Measurements from ENCODE around the gene IL26.
A peak's percentile ranks its signal among the peaks of the same experiment; 100 is the strongest.

Gene IL26

GRCh38 chr12:68237078-68237477, 11.5 kb upstream of the IL26 start:
- ChIA-PET CTCF (interaction anchor here (0.6 to 6.9 kb wide), 11 partner anchors 8 to 94 kb away, joined by 3 to 55 read pairs (median 5); partner anchors contain the start of genes IL22, IL26 and MDM1), POLR2A (no interaction called here)
- DNase-seq (ENCODE audit: low read depth, low spot score), result no peak
- peak; percentile 13 for TF ChIP-seq CTCF (IDR thresholded peaks at IDR 0.05; ENCODE audit: insufficient read depth, low read length, missing control alignments)
- H3K4me3 ChIP-seq (ENCODE audit: low read depth, low read length), result no peak overlapping the region

- ChIA-PET POLR2A (no interaction called here), CTCF (interaction anchor here (0.6 to 6.9 kb wide), 11 partner anchors 9 to 95 kb away, joined by 3 to 55 read pairs (median 4); partner anchors contain the start of genes IL22, IL26 and MDM1)
- no peak for TF ChIP-seq CTCF (IDR thresholded peaks at IDR 0.05; ENCODE audit: insufficient read depth, low read length, missing control alignments)
- H3K4me3 ChIP-seq (ENCODE audit: low read depth, low read length), result no peak overlapping the region
- DNase-seq (ENCODE audit: low read depth, low spot score), result no peak
Observed at GRCh38 chr12:68236421-68237059, 10.9 kb upstream of the IL26 start.

- no peak overlapping the region for H3K4me3 ChIP-seq (ENCODE audit: low read depth, low read length)
- ChIA-PET CTCF (interaction anchor here (1.1 to 6.9 kb wide), 3 partner anchors 12 to 81 kb away, joined by 3 to 55 read pairs (median 42); partner anchors contain the start of gene IL26), POLR2A (no interaction called here)
- no peak for TF ChIP-seq CTCF (IDR thresholded peaks at IDR 0.05; ENCODE audit: insufficient read depth, low read length, missing control alignments)
- DNase-seq (ENCODE audit: low read depth, low spot score), result no peak
Observed at GRCh38 chr12:68235576-68235975, 10.0 kb upstream of the IL26 start.

- ChIA-PET CTCF (interaction anchor here (1.2 to 1.5 kb wide), 2 partner anchors 10 to 83 kb away, joined by 6 to 9 read pairs; no protein-coding TSS in a partner anchor), POLR2A (no interaction called here)
- TF ChIP-seq CTCF (IDR thresholded peaks at IDR 0.05; ENCODE audit: insufficient read depth, low read length, missing control alignments), result no peak
- no peak for DNase-seq (ENCODE audit: low read depth, low spot score)
- no peak overlapping the region for H3K4me3 ChIP-seq (ENCODE audit: low read depth, low read length)
Observed at GRCh38 chr12:68234140-68234539, 8.5 kb upstream of the IL26 start.

- POLR2A ChIA-PET, result no interaction called here
- CTCF ChIA-PET, result interaction anchor here (1.2 to 2.9 kb wide), 2 partner anchors 11 to 84 kb away, joined by 6 to 21 read pairs; no protein-coding TSS in a partner anchor
Observed at GRCh38 chr12:68233498-68233897, 7.9 kb upstream of the IL26 start.

More at GRCh38 chr12:68233498-68233897, 7.9 kb upstream of the IL26 start:
- TF ChIP-seq CTCF (IDR thresholded peaks at IDR 0.05; ENCODE audit: insufficient read depth, low read length, missing control alignments), result no peak
- no peak for DNase-seq (ENCODE audit: low read depth, low spot score)
- H3K4me3 ChIP-seq (ENCODE audit: low read depth, low read length), result no peak overlapping the region
